ENCODE data around the gene DPP6.

Gene DPP6

DNA sequence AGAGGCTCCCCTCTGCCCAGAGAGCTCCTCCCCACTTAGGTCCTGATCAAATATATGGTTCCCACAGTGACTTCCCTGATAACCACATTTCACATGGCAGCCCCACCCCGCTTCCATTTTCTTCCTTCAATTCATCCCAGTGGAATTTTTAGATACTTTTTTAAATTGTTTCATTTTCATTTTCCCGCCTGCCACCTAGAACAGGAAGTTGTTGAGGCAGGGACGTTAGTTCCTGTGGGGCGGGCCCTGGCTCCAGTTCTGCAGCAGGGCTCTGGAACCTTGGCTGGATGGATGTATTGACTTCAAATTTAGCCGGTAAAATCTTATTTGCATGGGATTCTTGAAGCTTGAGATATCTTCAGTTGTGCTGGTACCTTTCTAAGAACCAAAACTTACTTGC is 724.2 kb downstream of the DPP6 start:
- no peak overlapping the region for H3K27ac ChIP-seq (ENCODE audit: low read length)
- no peak overlapping the region for H3K4me3 ChIP-seq (ENCODE audit: low read length)
- no peaks in the 10 kb centered on the region for H3K36me3 ChIP-seq (ENCODE audit: insufficient read depth, low read depth, low read length)
- H3K9ac ChIP-seq (ENCODE audit: low read depth, low read length): no peak overlapping the region
- H3K9me3 ChIP-seq (ENCODE audit: insufficient read depth, low read depth, low read length): no peaks in the 10 kb centered on the region
- no peaks in the 10 kb centered on the region for H3K27me3 ChIP-seq (ENCODE audit: insufficient read depth, low read length)
- no peaks in the 10 kb centered on the region; the same call in 1 of the 2 replicates for H3K4me1 ChIP-seq (ENCODE audit: insufficient read depth, low read length)

GRCh38 chr7:154777023-154777422 is 724.8 kb downstream of the DPP6 start:
- Histone ChIP-seq H3K36me3 (ENCODE audit: insufficient read depth, low read depth, low read length) (no peaks in the 10 kb centered on the region), H3K4me3 (ENCODE audit: low read length) (no peak overlapping the region), H3K27me3 (ENCODE audit: insufficient read depth, low read length) (no peaks in the 10 kb centered on the region), H3K27ac (ENCODE audit: low read length) (no peak overlapping the region), H3K9ac (ENCODE audit: low read depth, low read length) (no peak overlapping the region), H3K9me3 (ENCODE audit: insufficient read depth, low read depth, low read length) (no peaks in the 10 kb centered on the region), H3K4me1 (ENCODE audit: insufficient read depth, low read length) (no peaks in the 10 kb centered on the region; the same call in 1 of the 2 replicates)

DNA sequence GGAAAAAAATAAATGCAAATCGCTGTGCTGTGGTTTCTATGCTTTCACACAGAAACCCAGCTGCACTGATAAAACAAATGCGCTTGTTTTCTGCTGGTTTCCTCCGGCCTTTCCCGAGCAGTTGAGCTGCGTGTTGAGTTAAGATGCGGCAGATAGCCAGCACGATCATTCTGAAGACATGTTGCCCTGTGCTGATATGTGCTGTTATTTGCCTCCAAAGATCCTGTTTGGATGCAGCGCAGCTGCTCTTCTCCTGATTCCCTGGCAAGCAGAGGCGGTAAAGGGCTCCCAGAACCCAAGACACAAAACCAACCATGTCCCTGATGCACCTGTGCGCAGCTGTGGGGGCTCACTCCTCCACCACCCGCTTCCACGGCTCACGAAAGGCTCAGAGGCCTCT is 725.3 kb downstream of the DPP6 start:
- H3K4me1 ChIP-seq (ENCODE audit: insufficient read depth, low read length): no peaks in the 10 kb centered on the region; the same call in 1 of the 2 replicates
- no peak overlapping the region for H3K27ac ChIP-seq (ENCODE audit: low read length)
- no peak overlapping the region for H3K9ac ChIP-seq (ENCODE audit: low read depth, low read length)
- H3K9me3 ChIP-seq (ENCODE audit: insufficient read depth, low read depth, low read length): no peaks in the 10 kb centered on the region
- H3K36me3 ChIP-seq (ENCODE audit: insufficient read depth, low read depth, low read length): no peaks in the 10 kb centered on the region
- H3K27me3 ChIP-seq (ENCODE audit: insufficient read depth, low read length): no peaks in the 10 kb centered on the region
- no peak overlapping the region for H3K4me3 ChIP-seq (ENCODE audit: low read length)

- H3K9me3 ChIP-seq (ENCODE audit: insufficient read depth, low read depth, low read length): no peaks in the 10 kb centered on the region
- H3K4me3 ChIP-seq (ENCODE audit: low read length): no peak overlapping the region
- no peak overlapping the region for H3K9ac ChIP-seq (ENCODE audit: low read depth, low read length)
- no peaks in the 10 kb centered on the region for H3K36me3 ChIP-seq (ENCODE audit: insufficient read depth, low read depth, low read length)
- no peak overlapping the region for H3K27ac ChIP-seq (ENCODE audit: low read length)
- no peaks in the 10 kb centered on the region; the same call in 1 of the 2 replicates for H3K4me1 ChIP-seq (ENCODE audit: insufficient read depth, low read length)
- no peaks in the 10 kb centered on the region for H3K27me3 ChIP-seq (ENCODE audit: insufficient read depth, low read length)
Measured at GRCh38 chr7:154777908-154778307, 725.7 kb downstream of the DPP6 start.

GRCh38 chr7:154781369-154782303 is 729.4 kb downstream of the DPP6 start:
- Histone ChIP-seq H3K9me3 (ENCODE audit: insufficient read depth, low read depth, low read length) (no peaks in the 10 kb centered on the region; the same call in 1 of the 2 replicates), H3K36me3 (ENCODE audit: insufficient read depth, low read depth, low read length) (no peaks in the 10 kb centered on the region), H3K9ac (ENCODE audit: low read depth, low read length) (no peak overlapping the region), H3K4me1 (ENCODE audit: insufficient read depth, low read length) (no peaks in the 10 kb centered on the region; the same call in 1 of the 2 replicates), H3K27ac (ENCODE audit: low read length) (no peak overlapping the region), H3K27me3 (ENCODE audit: insufficient read depth, low read length) (no peaks in the 10 kb centered on the region), H3K4me3 (ENCODE audit: low read length) (no peak overlapping the region)

- no peaks in the 10 kb centered on the region for H3K36me3 ChIP-seq (ENCODE audit: insufficient read depth, low read depth, low read length)
- no peaks in the 10 kb centered on the region; the same call in 1 of the 2 replicates for H3K9me3 ChIP-seq (ENCODE audit: insufficient read depth, low read depth, low read length)
- H3K4me3 ChIP-seq (ENCODE audit: low read length): no peak overlapping the region
- H3K27ac ChIP-seq (ENCODE audit: low read length): no peak overlapping the region
- no peaks in the 10 kb centered on the region for H3K27me3 ChIP-seq (ENCODE audit: insufficient read depth, low read length)
- no peak overlapping the region for H3K9ac ChIP-seq (ENCODE audit: low read depth, low read length)
- no peaks in the 10 kb centered on the region; the same call in 1 of the 2 replicates for H3K4me1 ChIP-seq (ENCODE audit: insufficient read depth, low read length)
Measured at GRCh38 chr7:154783281-154783909, 731.2 kb downstream of the DPP6 start.

DNA sequence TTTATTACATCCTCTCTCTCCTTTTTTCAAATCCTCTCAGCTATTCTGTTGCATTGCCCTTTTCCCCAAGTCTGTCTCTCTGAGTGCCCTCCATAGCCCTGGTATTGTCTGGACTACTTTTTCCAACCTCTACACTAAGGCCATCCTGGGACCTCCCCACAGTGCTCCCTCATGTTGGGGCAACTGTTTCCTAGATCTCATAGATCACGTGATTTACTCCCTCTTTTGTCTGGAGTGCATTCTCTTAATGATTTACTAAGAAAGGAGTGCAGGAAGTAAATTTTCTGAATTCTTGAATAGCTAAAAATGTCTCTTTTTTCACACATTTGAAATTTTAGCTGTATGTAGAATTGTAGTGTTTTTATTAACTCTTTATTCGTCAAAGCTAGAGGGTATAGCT is 733.7 kb downstream of the DPP6 start:
- Histone ChIP-seq H3K36me3 (ENCODE audit: insufficient read depth, low read depth, low read length) (no peaks in the 10 kb centered on the region), H3K9ac (ENCODE audit: low read depth, low read length) (no peak overlapping the region), H3K4me3 (ENCODE audit: low read length) (no peak overlapping the region), H3K27ac (ENCODE audit: low read length) (no peak overlapping the region), H3K9me3 (ENCODE audit: insufficient read depth, low read depth, low read length) (no peaks in the 10 kb centered on the region; the same call in 1 of the 2 replicates), H3K27me3 (ENCODE audit: insufficient read depth, low read length) (no peaks in the 10 kb centered on the region), H3K4me1 (ENCODE audit: insufficient read depth, low read length) (no peaks in the 10 kb centered on the region)

- Histone ChIP-seq H3K4me1 (ENCODE audit: insufficient read depth, low read length) (no peaks in the 10 kb centered on the region), H3K9ac (ENCODE audit: low read depth, low read length) (no peak overlapping the region)
Measured at GRCh38 chr7:154789404-154789803, 737.2 kb downstream of the DPP6 start.

GRCh38 chr7:154791611-154792010 is 739.4 kb downstream of the DPP6 start:
- peaks cover 9% of the 10 kb centered on the region; the same call in 1 of the 2 replicates for H3K27me3 ChIP-seq (ENCODE audit: insufficient read depth, low read length)
- no peaks in the 10 kb centered on the region for H3K36me3 ChIP-seq (ENCODE audit: insufficient read depth, low read depth, low read length)
- no peak overlapping the region for H3K4me3 ChIP-seq (ENCODE audit: low read length)
- H3K9ac ChIP-seq (ENCODE audit: low read depth, low read length): no peak overlapping the region
- no peak overlapping the region for H3K27ac ChIP-seq (ENCODE audit: low read length)
- no peaks in the 10 kb centered on the region for H3K9me3 ChIP-seq (ENCODE audit: insufficient read depth, low read depth, low read length)
- no peaks in the 10 kb centered on the region for H3K4me1 ChIP-seq (ENCODE audit: insufficient read depth, low read length)

More at GRCh38 chr7:154789404-154789803, 737.2 kb downstream of the DPP6 start:
- no peaks in the 10 kb centered on the region; the same call in 1 of the 2 replicates for H3K9me3 ChIP-seq (ENCODE audit: insufficient read depth, low read depth, low read length)
- no peak overlapping the region for H3K4me3 ChIP-seq (ENCODE audit: low read length)
- no peak overlapping the region for H3K27ac ChIP-seq (ENCODE audit: low read length)
- H3K36me3 ChIP-seq (ENCODE audit: insufficient read depth, low read depth, low read length): no peaks in the 10 kb centered on the region
- peaks cover 9% of the 10 kb centered on the region; the same call in 1 of the 2 replicates for H3K27me3 ChIP-seq (ENCODE audit: insufficient read depth, low read length)

- H3K4me1 ChIP-seq (ENCODE audit: insufficient read depth, low read length): no peaks in the 10 kb centered on the region
- no peaks in the 10 kb centered on the region for H3K36me3 ChIP-seq (ENCODE audit: insufficient read depth, low read depth, low read length)
- H3K27ac ChIP-seq (ENCODE audit: low read length): no peak overlapping the region
- H3K9me3 ChIP-seq (ENCODE audit: insufficient read depth, low read depth, low read length): no peaks in the 10 kb centered on the region
- no peak overlapping the region for H3K9ac ChIP-seq (ENCODE audit: low read depth, low read length)
- H3K27me3 ChIP-seq (ENCODE audit: insufficient read depth, low read length): peaks cover 9% of the 10 kb centered on the region; the same call in 1 of the 2 replicates
- no peak overlapping the region for H3K4me3 ChIP-seq (ENCODE audit: low read length)
Measured at GRCh38 chr7:154792436-154793055, 740.3 kb downstream of the DPP6 start.

DNA sequence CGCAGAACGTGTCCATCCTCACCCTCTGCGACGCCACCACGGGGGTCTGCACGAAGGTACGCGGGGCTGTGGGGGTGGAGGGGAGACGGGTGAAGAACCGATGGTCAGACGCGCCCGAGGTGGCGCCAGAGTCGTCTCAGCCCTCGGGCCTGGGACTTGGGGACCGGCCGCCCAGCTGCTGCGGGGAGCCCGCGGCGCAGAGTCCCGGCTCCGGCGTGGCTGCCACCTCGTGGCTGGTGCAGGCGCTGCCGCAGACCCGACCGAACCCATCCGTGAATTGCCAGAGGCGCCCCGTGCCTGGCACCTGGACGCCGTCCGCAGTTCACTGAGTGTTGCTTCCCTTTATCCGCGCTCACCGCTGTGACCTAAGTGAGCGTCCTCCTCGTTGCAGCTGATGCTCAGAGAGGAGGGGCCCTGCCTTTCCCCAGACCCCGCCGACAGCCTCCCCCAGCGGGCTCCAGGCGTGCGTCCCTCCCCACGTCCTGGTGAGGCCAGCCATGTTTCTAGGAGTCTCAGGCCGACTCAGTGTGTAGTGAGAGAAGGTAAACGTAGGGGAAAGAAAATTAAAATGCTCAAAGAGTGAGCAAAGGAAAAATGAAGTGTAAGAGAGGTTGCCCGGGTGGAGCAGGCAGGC is 742.1 kb downstream of the DPP6 start:
- no peak overlapping the region for H3K27ac ChIP-seq (ENCODE audit: low read length)
- H3K4me1 ChIP-seq (ENCODE audit: insufficient read depth, low read length): no peaks in the 10 kb centered on the region
- H3K9me3 ChIP-seq (ENCODE audit: insufficient read depth, low read depth, low read length): no peaks in the 10 kb centered on the region
- peak overlapping the region; percentile 53 for H3K9ac ChIP-seq (ENCODE audit: low read depth, low read length)
- no peaks in the 10 kb centered on the region for H3K36me3 ChIP-seq (ENCODE audit: insufficient read depth, low read depth, low read length)
- H3K27me3 ChIP-seq (ENCODE audit: insufficient read depth, low read length): peaks cover 9% of the 10 kb centered on the region; the same call in 1 of the 2 replicates
- H3K4me3 ChIP-seq (ENCODE audit: low read length): peak overlapping the region; percentile 59; the same call in 1 of the 2 replicates
